K562 (cell line): ENCODE data around the gene FAM219A. TPM values are rescaled to one million over a fixed set of nuclear protein-coding genes. Genes with fewer than 3 reads are reported as not detected.

ENCODE experiments used
- ATAC-seq: fragments of 200-7000 bp; cut with Tn5 transposase; 3 replicates; pipeline ENCODE4 v1.9.1; 2020; ENCODE audit warnings: moderate library complexity
- BruUV-seq: library from RNA; stranded (reverse); fragments of 400-500 nt; replicated peaks from 2 replicates; lab custom pipeline; 2021; lab: Mats Ljungman, UMichigan
- CTCF ChIA-PET: fragments of 300-600 bp; formaldehyde crosslinking; extraction: SDS; loops from one replicate; lab custom pipeline; 2021; ENCODE audit warnings: low intra/inter-chr PET ratio; lab: Yijun Ruan, JAX
- POLR2A ChIA-PET: fragments of 300-600, 350-650 bp; sonication (Branson Sonifier 250); formaldehyde crosslinking; extraction: SDS; loops from one replicate; lab custom pipeline; 2021; ENCODE audit warnings: antibody characterized with exemption, inconsistent platforms; lab: Yijun Ruan, JAX
- DNase-seq, 4 experiments: peaks; one replicate each; pipeline versions ENCODE4 v3.0.0 to v3.0.0-alpha.2; 2011 to 2018; ENCODE audit warnings: low spot score in 3 of 4, mixed read lengths in 3 of 4; ENCODE audit errors: extremely low read depth in 1 of 4
- FAIRE-seq: peaks from 2 replicates; lab custom pipeline; 2011; peaks lifted over from hg19 to GRCh38; lab: Jason Lieb, UNC
- H2AFZ ChIP-seq: 2 replicates; pipeline ENCODE4 v1.6.0; 2011; ENCODE audit warnings: low read depth, low read length, control low read depth, inconsistent platforms
- H3K27ac ChIP-seq: fragments of 200-600 bp; 3 replicates; pipeline ENCODE4 v1.8.0; 2011; ENCODE audit warnings: low read depth, mild to moderate bottlenecking, control low read depth, inconsistent platforms, low read length, moderate library complexity, mixed read lengths; ENCODE audit errors: extremely low read depth
- H3K27me3 ChIP-seq, 2 experiments: fragments of 300-600 bp in 1 of 2; 2 replicates in 1 of 2; 3 replicates in 1 of 2; pipeline versions ENCODE4 v1.6.0 to v1.8.0; 2011; ENCODE audit warnings: inconsistent platforms in 2 of 2, low read length in 2 of 2, mild to moderate bottlenecking in 1 of 2, mixed read lengths in 1 of 2, moderate library complexity in 1 of 2; ENCODE audit not compliant: control insufficient read depth in 2 of 2, insufficient read depth in 2 of 2
- H3K36me3 ChIP-seq: fragments of 300-600 bp; 3 replicates; pipeline ENCODE4 v1.8.0; 2011; ENCODE audit warnings: mild to moderate bottlenecking, low read length, inconsistent platforms; ENCODE audit not compliant: control insufficient read depth, insufficient read depth
- H3K4me1 ChIP-seq, 2 experiments: fragments of 200-600 bp in 1 of 2; replicated peaks in 1 of 2; 2 replicates in 1 of 2; 3 replicates in 1 of 2; pipeline versions ENCODE4 v1.5.1 to v1.8.0; 2011; ENCODE audit warnings: inconsistent platforms in 2 of 2, low read length in 2 of 2, mild to moderate bottlenecking in 1 of 2, mixed read lengths in 1 of 2, moderate library complexity in 1 of 2; ENCODE audit not compliant: control insufficient read depth in 2 of 2, insufficient read depth in 2 of 2
- H3K4me2 ChIP-seq: 2 replicates; pipeline ENCODE4 v1.6.1; 2011; ENCODE audit warnings: low read length, control low read depth, inconsistent platforms, mixed read lengths; ENCODE audit not compliant: insufficient read depth
- H3K4me3 ChIP-seq: fragments of 200-600 bp; sonication (generic), shearing (Covaris generic); 2 replicates; pipeline ENCODE4 v1.5.1; 2016; ENCODE audit warnings: control low read depth, inconsistent platforms
- H3K79me2 ChIP-seq: fragments of 200-600 bp; 3 replicates; pipeline ENCODE4 v1.8.0; 2011; ENCODE audit warnings: low read length, inconsistent platforms; ENCODE audit not compliant: control insufficient read depth, insufficient read depth
- H3K9ac ChIP-seq, 2 experiments: 2 replicates each; pipeline versions ENCODE4 v1.6.0 to v1.6.1; 2011; ENCODE audit warnings: low read depth in 2 of 2, low read length in 2 of 2, control low read depth in 1 of 2, inconsistent platforms in 1 of 2, mild to moderate bottlenecking in 1 of 2, mixed read lengths in 1 of 2; ENCODE audit not compliant: insufficient read depth in 1 of 2
- H3K9me1 ChIP-seq: one replicate; pipeline ENCODE4 v1.6.0; 2011; ENCODE audit warnings: inconsistent platforms, mild to moderate bottlenecking, low read length, moderate library complexity; ENCODE audit not compliant: control insufficient read depth, insufficient read depth
- H3K9me3 ChIP-seq: replicated peaks from 2 replicates; pipeline ENCODE4 v1.5.1; 2011; ENCODE audit warnings: low read depth, low read length, inconsistent platforms; ENCODE audit not compliant: control insufficient read depth, insufficient read depth
- H4K20me1 ChIP-seq: replicated peaks from 2 replicates; pipeline ENCODE4 v1.6.1; 2011; ENCODE audit warnings: low read length, inconsistent platforms, mixed read lengths; ENCODE audit not compliant: control insufficient read depth, insufficient read depth
- ATF2 ChIP-seq: sonication (generic); formaldehyde crosslinking; IDR thresholded peaks from 2 replicates; pipeline ENCODE4 v1.8.1; 2022; ENCODE audit warnings: missing genetic modification reagents
- ATF4 ChIP-seq: fragments of 450-650 bp; formaldehyde crosslinking; IDR thresholded peaks from 2 replicates; pipeline ENCODE4 v1.4.0; 2022; ENCODE audit warnings: mild to moderate bottlenecking, moderate library complexity
- CREB5 ChIP-seq: fragments of 250-450 bp; sonication (Bioruptor Pico); IDR thresholded peaks from 2 replicates; pipeline ENCODE4 v1.5.0; 2020; ENCODE audit warnings: mild to moderate bottlenecking
- E2F5 ChIP-seq: sonication (generic); formaldehyde crosslinking; IDR thresholded peaks from 2 replicates; pipeline ENCODE4 v1.8.0; 2022; ENCODE audit warnings: mild to moderate bottlenecking, missing genetic modification reagents
- KAT8 ChIP-seq: fragments of 450-650 bp; IDR thresholded peaks from 2 replicates; pipeline ENCODE4 v1.6.1; 2016; ENCODE audit warnings: low read depth, mild to moderate bottlenecking
- PTTG1 ChIP-seq: fragments of 450-650 bp; IDR thresholded peaks from 2 replicates; pipeline ENCODE4 v1.6.1; 2016; ENCODE audit warnings: low read depth, mild to moderate bottlenecking, missing genetic modification characterization, missing compliant biosample characterization
- RCOR1 ChIP-seq, 2 experiments: IDR thresholded peaks; 2 replicates each; pipeline ENCODE4 v1.6.1; 2012; ENCODE audit warnings: low read depth in 2 of 2, low read length in 2 of 2, borderline replicate concordance in 1 of 2, improper control_type of control experiment in 1 of 2
- RNF219 ChIP-seq: fragments of 250-450 bp; sonication (Bioruptor Pico); IDR thresholded peaks from 2 replicates; pipeline ENCODE4 v1.5.0; 2022; ENCODE audit warnings: mild to moderate bottlenecking
- WGBS: fragments of 100-300 bp; shearing (Covaris generic); methylation state at CpG from one replicate; pipeline ENCODE4 v1.1.6; 2016; ENCODE audit warnings: low coverage, mixed read lengths; ENCODE audit not compliant: insufficient coverage; ENCODE audit errors: missing lambda C conversion rate; 5-methylcytosine and 5-hydroxymethylcytosine counted together
- in situ Hi-C: fragments of 300-500 bp; cut with MboI; formaldehyde crosslinking; loops from 4 replicates; pipeline ENCODE4 v1.15.0; 2018; ENCODE audit warnings: inconsistent platforms, mixed read lengths
- intact Hi-C: fragments of 100-400 bp; cut with micrococcal nuclease; formaldehyde crosslinking; loops from 2 replicates; pipeline ENCODE4 v1.14.2; 2022
- polyA plus RNA-seq, 8 experiments: library from polyadenylated mRNA; depleted of rRNA in 4 of 8; stranded (reverse) in 5 of 8; unstranded in 3 of 8; fragments of >200 nt; fragmentation: Nextera tagmentation in 2 of 8; fragmentation: Illumina TruSeq in 1 of 8; extraction: Ambion mirVana in 2 of 8; extraction: Trizol in 1 of 8; gene quantifications; 2 replicates each; pipeline versions ENCODE4 v1.2.1 to v1.2.3, GENCODE V29; 2011 to 2014; ENCODE audit warnings: inconsistent platforms in 1 of 8, missing spikeins in 1 of 8
- total RNA-seq, 7 experiments: library from RNA; depleted of rRNA in 6 of 7; stranded (reverse); fragments of >200 nt in 6 of 7; fragmentation: Illumina TruSeq in 2 of 7; extraction: Trizol in 2 of 7; gene quantifications; 2 replicates each; pipeline versions ENCODE4 v1.2.1 to v1.2.3, GENCODE V29; 2011 to 2021; ENCODE audit warnings: low replicate concordance in 1 of 7

FAM219A gene
- total and polyA plus RNA-seq, 9 of the 15 experiments (the other 6 are each of a cell fraction or from before 2014, with no cell fraction given): 0.63 to 8.6 (median 2.9) TPM

GRCh38 chr9:34442770-34443169 is 15.6 kb downstream of the FAM219A start:
- BruUV-seq: no TSS peak

More at GRCh38 chr9:34442770-34443169, 15.6 kb downstream of the FAM219A start:
- ChIA-PET POLR2A (interaction anchor here (0.6 kb wide), 1 partner anchor 105 kb away, joined by 4 read pairs; no protein-coding TSS in a partner anchor), CTCF (no interaction called here)
- in situ Hi-C loops (no loop called here), intact Hi-C loops (no loop called here)
- ATAC-seq (no peak), DNase-seq (no peak), FAIRE-seq (no peak)
- Histone ChIP-seq H3K27ac (no peak overlapping the region), H3K4me2 (no peak overlapping the region), H4K20me1 (no peaks in the 10 kb centered on the region), H3K79me2 (no peaks in the 10 kb centered on the region), H3K27me3 (no peaks in the 10 kb centered on the region), H3K9me3 (no peaks in the 10 kb centered on the region), H3K36me3 (no peaks in the 10 kb centered on the region), H3K4me1 (no peaks in the 10 kb centered on the region), H3K9me1 (no peaks in the 10 kb centered on the region), H2AFZ (no peak overlapping the region), H3K9ac (no peak overlapping the region), H3K4me3 (no peak overlapping the region)
- TF ChIP-seq CREB5: no peak
- no peak for TF ChIP-seq KAT8
- TF ChIP-seq RCOR1 (IDR thresholded peaks at IDR 0.05; ENCODE audit: borderline replicate concordance in 1 of 2, low read depth in 2 of 2, low read length in 2 of 2): no peak
- TF ChIP-seq ATF4 (CRISPR knock-in tag): no peak
- TF ChIP-seq E2F5 (CRISPR knock-in tag): no peak
- TF ChIP-seq PTTG1 (tag): no peak
- no peak for TF ChIP-seq ATF2
- no peak for TF ChIP-seq RNF219
- WGBS: 20% methylated on average over 1 of the region's 1 CpG
